ENCODE data around the gene AKAP8.
"Not testable (repeated sequence)": the region's sequence is repeated elsewhere in the genome, so short reads cannot be mapped to it uniquely, and the experiment has no call there.

Gene AKAP8

DNA sequence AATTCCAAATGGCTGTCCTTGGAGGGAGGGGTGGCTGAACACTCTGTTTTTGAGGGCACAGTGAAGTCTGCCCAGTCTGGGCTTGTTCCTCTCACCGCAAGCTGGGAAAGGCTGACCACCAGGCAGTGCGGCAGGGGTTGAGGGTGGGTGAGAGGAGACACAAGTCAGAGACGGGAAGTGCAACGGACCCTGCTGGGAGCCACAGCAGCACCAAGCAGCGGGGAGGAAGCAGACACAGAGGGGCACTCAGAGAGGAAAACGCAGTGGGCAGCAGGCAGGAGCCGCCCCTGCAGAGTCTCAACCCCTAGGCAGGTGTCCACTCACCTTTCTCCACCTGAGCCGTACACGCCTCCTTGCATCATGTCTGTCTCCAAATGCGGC is 23.6 kb upstream of the AKAP8 start:
- no peak for DNase-seq

DNA sequence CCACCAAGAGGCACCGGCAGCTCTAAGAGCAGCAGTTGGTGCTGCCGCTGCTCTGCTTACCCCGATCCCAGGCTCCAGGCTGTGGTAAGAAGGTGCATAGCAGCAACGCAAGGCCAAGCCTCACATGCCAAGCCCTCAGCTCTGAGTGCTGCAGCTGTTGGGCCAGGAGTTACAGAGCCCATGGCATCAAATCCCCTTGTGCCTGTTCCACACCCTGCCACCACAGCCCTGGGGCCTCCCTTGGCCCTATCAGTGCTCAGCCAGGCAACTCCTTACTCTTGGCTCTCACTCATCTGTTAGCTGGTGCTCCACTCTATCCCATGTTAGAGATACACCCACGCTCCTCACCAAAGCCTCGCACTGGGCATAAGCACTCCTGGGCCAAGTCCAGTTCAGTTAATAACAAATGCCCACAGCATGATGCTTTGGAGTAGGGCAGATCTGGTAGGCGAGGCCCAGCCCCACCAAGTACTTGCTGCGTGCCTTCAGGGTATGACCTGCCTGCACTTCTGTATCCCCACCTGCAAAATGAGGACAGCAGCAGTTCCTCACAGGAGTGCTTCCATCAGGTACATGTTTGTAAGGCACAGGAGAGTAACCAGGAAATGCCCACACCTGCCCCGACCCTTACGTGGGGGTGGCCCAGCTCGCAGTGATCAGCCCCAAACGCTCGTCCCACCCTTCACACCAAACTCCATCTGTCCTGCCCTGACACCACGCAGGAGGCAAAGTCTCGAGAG is 23.0 kb upstream of the AKAP8 start:
- no peak for DNase-seq

DNA sequence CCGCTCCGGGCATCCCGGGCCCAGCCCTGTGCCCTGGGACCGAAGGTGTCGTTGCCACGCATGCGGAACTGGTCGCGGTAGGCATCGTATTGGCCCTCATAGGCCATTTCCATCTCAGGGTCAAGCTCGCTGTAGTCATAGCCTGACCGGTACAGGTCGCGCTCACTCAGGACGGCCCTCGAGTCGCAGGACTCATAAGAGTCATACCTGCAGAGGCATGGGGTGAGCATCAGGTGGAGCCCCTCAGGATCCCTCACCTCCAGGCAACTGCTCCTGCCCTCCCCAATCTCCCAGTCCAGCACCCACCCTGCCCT is 21.8 kb upstream of the AKAP8 start:
- no peak for DNase-seq

DNA sequence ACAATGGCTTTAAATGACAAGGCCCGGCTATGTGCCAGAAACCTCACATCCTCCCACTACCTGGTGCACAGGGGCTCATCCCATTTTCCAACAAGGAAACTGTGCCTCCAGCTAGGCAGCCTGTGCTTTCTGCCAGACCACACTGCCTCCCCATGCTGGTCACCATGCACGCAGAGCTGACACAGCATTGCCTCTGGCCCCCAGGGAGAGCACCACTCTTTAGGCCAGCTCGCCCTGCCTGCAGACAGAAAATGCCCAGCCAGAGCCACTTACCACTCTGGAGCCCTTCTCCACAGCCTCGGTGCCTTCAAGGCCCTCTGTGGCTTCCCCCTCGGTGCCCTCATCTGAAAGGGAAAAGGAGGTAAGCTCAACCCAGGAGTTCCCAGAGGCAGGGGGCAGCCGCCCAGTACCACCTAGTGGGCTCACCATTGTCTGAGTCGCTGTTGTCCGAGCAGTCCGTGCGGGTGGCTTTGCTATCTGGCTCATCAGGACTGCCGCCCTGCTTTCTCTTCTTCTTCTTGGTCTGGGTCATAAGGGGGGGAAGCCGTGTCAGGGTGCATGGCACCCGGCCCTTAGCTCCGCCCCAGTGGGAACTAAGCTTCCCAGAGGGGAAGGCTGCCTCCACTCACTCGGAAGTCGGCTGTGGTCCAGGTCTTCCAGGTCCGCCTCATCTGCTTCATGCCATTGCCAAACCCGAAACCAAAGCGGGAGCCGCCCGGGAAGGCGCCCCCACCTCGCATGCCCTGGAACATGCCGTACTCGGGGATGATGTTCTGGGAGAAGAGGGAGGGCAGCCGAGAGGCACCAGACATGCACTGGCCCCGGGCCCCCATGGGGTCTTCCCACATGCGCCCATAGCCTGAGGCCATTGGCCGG is 21.2 kb upstream of the AKAP8 start:
- DNase-seq, result no peak

DNA sequence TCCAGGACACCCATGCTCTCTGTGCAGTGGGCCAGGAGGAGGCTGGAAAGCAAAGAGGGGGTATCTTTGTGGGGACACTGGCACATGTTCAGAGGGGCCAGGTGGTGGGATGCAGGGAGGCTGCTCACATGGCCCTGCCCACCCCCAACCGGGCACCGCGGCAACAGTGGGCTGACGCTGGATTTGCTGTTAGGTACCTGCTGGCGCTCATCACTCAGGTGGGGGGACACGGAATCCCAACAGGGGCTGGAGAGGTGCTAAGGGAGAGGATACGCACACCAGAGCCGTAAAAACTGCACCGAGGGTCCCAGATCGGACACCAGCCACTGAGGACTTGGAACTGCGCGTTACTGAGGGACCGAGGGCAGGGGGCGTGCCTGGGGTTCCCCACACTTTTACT is 20.0 kb upstream of the AKAP8 start:
- no peak for DNase-seq

DNA sequence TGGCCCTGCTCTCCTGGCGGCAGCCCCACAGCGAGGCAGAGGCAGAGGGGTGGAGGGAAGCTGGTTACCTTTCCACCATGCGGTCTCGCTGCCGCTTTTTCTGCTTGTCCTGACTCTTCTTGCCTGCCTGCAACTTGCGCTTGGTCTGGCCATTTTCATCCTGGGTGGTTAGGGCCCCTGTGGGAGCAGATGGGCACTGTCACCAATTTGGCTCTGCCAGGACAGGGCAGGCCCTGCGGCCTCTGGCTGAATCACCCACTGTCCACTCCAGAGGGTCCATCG is 19.6 kb upstream of the AKAP8 start:
- no peak for DNase-seq

DNA sequence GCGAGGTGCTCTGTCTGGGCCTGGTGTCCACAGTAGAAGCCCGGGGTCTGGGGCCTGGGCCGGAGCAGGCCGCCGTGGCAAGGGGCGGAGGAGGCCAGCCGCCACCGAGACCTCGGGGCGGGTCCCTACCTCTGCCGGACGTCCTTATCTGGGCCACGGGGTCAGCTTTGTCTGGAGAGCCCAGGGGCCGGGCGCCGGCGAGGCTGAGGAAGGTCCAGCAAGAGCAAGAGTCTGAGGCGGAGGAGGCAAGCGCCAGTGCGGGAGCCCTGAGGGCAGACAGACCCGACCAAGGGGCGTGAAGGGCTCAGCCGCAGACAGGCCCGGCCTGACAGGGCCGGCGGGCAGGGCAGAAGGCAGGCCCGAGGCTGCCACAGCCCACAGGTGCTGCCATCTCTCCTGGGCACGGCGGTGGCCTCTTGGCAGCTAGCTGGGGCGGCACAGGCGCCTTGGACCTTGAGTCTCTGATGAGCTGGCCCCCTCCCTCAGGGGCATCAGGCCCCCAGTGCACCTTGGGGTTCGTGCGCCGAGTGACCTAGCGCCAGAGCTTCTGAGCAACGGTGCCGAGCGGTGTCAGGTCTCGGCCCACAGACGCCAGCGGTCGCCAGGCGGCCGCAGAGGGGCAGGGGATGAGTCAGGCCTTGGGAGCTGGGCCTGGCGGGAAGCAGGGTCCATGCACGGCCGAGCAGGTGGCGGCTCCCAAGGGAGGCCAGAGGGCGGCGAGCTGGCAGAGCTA is 19.1 kb upstream of the AKAP8 start:
- no peak for DNase-seq

GRCh38 chr19:15397782-15398181 is 18.2 kb upstream of the AKAP8 start:
- DNase-seq, result no peak

DNA sequence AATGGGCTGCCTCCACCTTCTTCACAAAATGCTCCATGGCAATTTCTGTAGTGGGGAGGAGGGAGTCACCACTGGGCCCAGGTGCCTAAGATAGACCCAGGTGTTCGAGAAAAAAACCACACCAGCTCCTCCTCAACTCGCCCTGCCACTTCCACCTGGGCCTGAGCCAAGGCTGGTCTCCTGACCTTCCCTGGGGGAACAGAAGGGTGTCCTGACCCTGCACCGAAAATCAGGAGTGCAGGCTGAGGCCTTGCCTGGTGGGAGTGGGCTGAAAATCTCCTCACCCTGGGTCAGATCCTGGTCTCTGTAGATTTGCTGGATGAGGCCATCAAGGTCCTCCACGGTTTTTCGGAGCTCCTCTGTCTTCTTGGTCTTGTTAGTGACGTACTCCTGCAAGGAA is 17.6 kb upstream of the AKAP8 start:
- DNase-seq, result no peak

GRCh38 chr19:15396436-15396835 is 16.8 kb upstream of the AKAP8 start:
- DNase-seq, result no peak

DNA sequence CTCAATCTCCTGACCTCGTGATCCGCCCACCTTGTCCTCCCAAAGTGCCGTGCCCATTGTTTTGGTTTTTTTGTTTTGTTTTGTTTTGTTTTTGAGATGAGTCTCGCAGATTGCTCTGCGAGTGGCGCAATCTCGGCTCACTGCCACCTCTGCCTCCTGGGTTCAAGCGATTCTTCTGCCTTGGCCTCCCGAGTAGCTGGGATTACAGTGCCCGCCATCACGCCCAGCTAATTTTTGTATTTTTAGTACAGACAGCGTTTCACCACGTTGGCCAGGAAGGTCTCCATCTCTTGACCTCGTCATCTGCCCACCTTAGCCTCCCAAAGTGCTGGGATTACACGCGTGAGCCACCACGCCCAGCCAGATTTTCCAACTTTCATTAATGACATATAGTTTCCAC is 15.7 kb upstream of the AKAP8 start:
- not testable (repeated sequence) for DNase-seq

DNA sequence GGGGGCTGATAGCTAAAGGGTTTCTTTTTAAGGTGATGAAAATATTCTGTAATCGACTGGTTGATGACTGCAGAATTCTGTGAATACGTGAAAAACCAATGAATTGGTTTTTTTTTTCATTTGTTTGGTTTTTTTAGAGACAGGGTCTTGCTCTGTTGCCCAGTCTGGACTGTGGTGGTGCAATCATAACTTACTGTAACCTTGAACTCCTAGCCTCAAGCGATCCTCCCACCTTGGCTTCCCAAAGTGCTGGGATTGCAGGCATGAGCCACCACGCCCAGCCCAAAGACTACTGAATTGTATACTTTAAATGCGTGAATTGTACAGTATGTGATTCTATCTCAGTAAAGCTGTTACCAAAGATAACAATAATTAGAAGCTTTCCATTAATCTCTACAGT is 14.8 kb upstream of the AKAP8 start:
- no peak for DNase-seq

- no peak for DNase-seq
Observed at GRCh38 chr19:15393963-15394362, 14.4 kb upstream of the AKAP8 start.

DNA sequence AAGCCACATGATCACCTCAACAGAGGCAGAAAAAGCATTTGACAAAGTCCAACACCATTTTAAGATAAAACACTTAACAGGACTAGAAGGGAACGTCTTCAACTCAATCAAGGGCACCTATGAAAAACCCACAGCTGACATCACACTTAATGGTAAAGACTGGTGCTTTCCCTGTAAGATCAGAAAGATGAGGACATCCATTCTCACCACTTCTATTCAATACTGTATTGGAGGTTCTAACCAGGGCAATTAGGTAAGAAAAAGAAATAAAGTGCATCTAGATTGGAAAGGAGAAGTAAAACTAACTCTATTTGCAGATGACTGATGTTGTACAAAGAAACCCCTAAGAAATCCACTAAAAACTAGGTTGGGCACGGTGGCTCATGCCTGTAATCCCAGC is 11.2 kb upstream of the AKAP8 start:
- no peak for DNase-seq

- DNase-seq, result no peak
Observed at GRCh38 chr19:15381864-15382263, 2.3 kb upstream of the AKAP8 start.

DNA sequence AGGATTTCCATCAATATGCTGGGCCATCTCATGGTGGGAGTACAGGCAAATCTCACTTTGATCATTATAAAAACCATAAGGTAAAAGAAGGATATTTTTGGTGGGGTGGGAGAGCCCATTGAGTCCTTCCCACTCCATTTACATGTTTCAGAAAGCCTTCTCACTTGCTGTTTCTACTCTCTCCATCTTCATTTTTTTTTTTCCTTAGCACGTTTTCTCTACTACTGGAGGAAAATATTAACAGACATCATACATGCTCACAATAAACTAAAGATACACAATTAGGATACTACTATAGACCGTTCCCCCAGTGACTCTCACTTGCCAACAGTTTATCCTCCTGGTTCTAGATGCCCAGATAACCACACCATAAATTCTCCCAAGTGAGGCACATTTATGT is 1.8 kb upstream of the AKAP8 start:
- DNase-seq, result no peak

DNA sequence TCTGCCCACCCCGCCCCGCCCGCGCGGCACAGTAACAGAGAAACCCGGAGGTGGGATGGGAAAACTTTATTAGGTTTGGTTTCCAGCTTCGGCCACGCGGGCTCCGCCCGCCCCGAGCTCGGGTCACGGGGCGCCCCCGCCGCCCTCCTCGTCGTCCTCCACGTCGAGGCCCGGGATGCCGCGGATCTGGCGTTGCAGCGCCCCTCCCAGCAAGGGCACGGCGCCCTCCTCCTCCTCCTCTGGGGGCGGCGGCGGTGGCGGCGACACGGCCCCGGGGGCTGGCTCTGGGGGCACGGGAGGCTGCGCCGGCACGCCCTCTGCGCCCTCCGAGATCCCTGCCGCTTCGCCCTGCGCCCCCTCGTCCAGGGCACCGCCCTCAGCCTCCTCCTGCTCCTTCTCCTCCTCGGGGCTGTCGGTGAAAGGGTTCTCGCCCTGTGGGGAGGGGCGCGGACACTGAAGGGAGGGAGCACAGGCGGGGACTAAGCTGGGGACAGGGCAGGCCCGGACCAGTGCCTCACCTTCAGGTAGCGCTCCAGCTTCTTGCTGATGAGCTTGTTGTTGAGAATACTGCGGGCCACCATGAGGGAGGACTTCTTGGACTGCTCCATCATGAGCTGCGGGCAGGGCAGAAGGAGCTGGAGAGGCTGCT is 536 bp upstream of the AKAP8 start:
- no peak for DNase-seq

GRCh38 chr19:15378534-15379082 is 979 bp downstream of the AKAP8 start:
- DNase-seq, result peak; percentile 60

- DNase-seq, result no peak
Observed at GRCh38 chr19:15374796-15375440, 4.7 kb downstream of the AKAP8 start.

GRCh38 chr19:15374105-15374651 is 5.4 kb downstream of the AKAP8 start:
- DNase-seq, result no peak

DNA sequence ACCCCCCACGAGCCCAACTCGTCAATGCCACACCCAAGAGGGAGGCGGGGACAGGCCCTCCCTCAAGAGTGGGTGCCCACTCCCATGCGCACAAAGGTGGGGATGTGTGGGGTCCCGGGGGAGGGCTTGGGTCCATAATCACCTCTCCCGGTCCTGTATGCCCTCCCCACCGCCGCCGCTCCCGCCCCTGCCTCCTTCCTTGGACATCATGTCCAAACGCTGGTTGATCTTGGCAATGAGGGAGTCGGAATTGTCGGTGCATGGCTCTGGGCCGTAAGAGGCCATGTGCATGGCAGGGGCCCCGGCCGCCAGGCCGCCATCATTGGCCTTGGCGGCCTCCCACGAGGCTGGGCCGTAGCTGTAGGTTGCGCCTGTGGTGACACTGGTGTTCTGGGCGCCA is 5.9 kb downstream of the AKAP8 start:
- no peak for DNase-seq

- DNase-seq, result no peak
Observed at GRCh38 chr19:15372891-15373301, 6.7 kb downstream of the AKAP8 start.

GRCh38 chr19:15372470-15372869 is 7.1 kb downstream of the AKAP8 start:
- no peak for DNase-seq
